ENCODE data around the gene CALN1. TPM values are rescaled to one million over a fixed set of nuclear protein-coding genes. Genes with fewer than 3 reads are reported as not detected.

The CALN1 gene
- polyA plus RNA-seq, 1 donor from 2014 or later: 7.8 TPM

GRCh38 chr7:72032934-72033333, 379.2 kb downstream of the CALN1 start:
- H3K9ac ChIP-seq (ENCODE audit: low read length): no peak overlapping the region
- H3K9me3 ChIP-seq (ENCODE audit: low read length): no peaks in the 10 kb centered on the region
- no peak overlapping the region for H3K27ac ChIP-seq (ENCODE audit: low read length)
- TF ChIP-seq MXI1 (conservative IDR thresholded peaks at IDR 0.05; ENCODE audit: poor library complexity, severe bottlenecking) (no peak), POLR2AphosphoS5 (IDR thresholded peaks at IDR 0.05) (no peak), RAD21 (conservative IDR thresholded peaks at IDR 0.05) (no peak), CTCF (IDR thresholded peaks at IDR 0.05; ENCODE audit: poor library complexity, severe bottlenecking) (no peak), SMC3 (conservative IDR thresholded peaks at IDR 0.05; ENCODE audit: poor library complexity) (no peak), EP300 (conservative IDR thresholded peaks at IDR 0.05; ENCODE audit: poor library complexity, severe bottlenecking) (no peak), TAF1 (IDR thresholded peaks at IDR 0.05; ENCODE audit: low read depth) (no peak), EZH2 (IDR thresholded peaks at IDR 0.05; ENCODE audit: borderline replicate concordance, insufficient read depth, low read length, poor library complexity, severe bottlenecking) (no peak)
- TF ChIP-seq, protein P1, sequence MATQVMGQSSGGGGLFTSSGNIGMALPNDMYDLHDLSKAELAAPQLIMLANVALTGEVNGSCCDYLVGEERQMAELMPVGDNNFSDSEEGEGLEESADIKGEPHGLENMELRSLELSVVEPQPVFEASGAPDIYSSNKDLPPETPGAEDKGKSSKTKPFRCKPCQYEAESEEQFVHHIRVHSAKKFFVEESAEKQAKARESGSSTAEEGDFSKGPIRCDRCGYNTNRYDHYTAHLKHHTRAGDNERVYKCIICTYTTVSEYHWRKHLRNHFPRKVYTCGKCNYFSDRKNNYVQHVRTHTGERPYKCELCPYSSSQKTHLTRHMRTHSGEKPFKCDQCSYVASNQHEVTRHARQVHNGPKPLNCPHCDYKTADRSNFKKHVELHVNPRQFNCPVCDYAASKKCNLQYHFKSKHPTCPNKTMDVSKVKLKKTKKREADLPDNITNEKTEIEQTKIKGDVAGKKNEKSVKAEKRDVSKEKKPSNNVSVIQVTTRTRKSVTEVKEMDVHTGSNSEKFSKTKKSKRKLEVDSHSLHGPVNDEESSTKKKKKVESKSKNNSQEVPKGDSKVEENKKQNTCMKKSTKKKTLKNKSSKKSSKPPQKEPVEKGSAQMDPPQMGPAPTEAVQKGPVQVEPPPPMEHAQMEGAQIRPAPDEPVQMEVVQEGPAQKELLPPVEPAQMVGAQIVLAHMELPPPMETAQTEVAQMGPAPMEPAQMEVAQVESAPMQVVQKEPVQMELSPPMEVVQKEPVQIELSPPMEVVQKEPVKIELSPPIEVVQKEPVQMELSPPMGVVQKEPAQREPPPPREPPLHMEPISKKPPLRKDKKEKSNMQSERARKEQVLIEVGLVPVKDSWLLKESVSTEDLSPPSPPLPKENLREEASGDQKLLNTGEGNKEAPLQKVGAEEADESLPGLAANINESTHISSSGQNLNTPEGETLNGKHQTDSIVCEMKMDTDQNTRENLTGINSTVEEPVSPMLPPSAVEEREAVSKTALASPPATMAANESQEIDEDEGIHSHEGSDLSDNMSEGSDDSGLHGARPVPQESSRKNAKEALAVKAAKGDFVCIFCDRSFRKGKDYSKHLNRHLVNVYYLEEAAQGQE (IDR thresholded peaks at IDR 0.05; ENCODE audit: borderline replicate concordance): no peak
- no peaks in the 10 kb centered on the region for H3K27me3 ChIP-seq (ENCODE audit: insufficient read depth, low read depth, low read length)
- H3K79me2 ChIP-seq (replicated peaks; ENCODE audit: insufficient read depth, low read length): no peaks in the 10 kb centered on the region
- H3F3A ChIP-seq (ENCODE audit: insufficient read depth, low read length, poor library complexity, severe bottlenecking): no peaks in the 10 kb centered on the region
- H3K4me3 ChIP-seq (ENCODE audit: low read length): no peak overlapping the region
- H3K36me3 ChIP-seq (ENCODE audit: insufficient read depth, low read length): no peaks in the 10 kb centered on the region
- H4K20me1 ChIP-seq (ENCODE audit: insufficient read depth): no peaks in the 10 kb centered on the region
- no peak overlapping the region for H3K4me2 ChIP-seq (ENCODE audit: low read length)
- H3K9me2 ChIP-seq (ENCODE audit: insufficient read depth, low read length): no peaks in the 10 kb centered on the region
- no peak overlapping the region for H2AFZ ChIP-seq (ENCODE audit: low read depth, low read length)

GRCh38 chr7:72030994-72031667, 381.0 kb downstream of the CALN1 start:
- TF ChIP-seq, protein P1 (IDR thresholded peaks at IDR 0.05; ENCODE audit: borderline replicate concordance): no peak
- TF ChIP-seq CTCF (IDR thresholded peaks at IDR 0.05; ENCODE audit: poor library complexity, severe bottlenecking) (no peak), EP300 (conservative IDR thresholded peaks at IDR 0.05; ENCODE audit: poor library complexity, severe bottlenecking) (no peak), SMC3 (conservative IDR thresholded peaks at IDR 0.05; ENCODE audit: poor library complexity) (no peak), RAD21 (conservative IDR thresholded peaks at IDR 0.05) (no peak), POLR2AphosphoS5 (IDR thresholded peaks at IDR 0.05) (no peak), TAF1 (IDR thresholded peaks at IDR 0.05; ENCODE audit: low read depth) (no peak), MXI1 (conservative IDR thresholded peaks at IDR 0.05; ENCODE audit: poor library complexity, severe bottlenecking) (no peak), EZH2 (IDR thresholded peaks at IDR 0.05; ENCODE audit: borderline replicate concordance, insufficient read depth, low read length, poor library complexity, severe bottlenecking) (no peak)
- H3K9me2 ChIP-seq (ENCODE audit: insufficient read depth, low read length): no peaks in the 10 kb centered on the region
- H2AFZ ChIP-seq (ENCODE audit: low read depth, low read length): no peak overlapping the region
- no peaks in the 10 kb centered on the region for H3F3A ChIP-seq (ENCODE audit: insufficient read depth, low read length, poor library complexity, severe bottlenecking)
- H3K9me3 ChIP-seq (ENCODE audit: low read length): no peaks in the 10 kb centered on the region
- H3K27ac ChIP-seq (ENCODE audit: low read length): no peak overlapping the region
- no peaks in the 10 kb centered on the region for H4K20me1 ChIP-seq (ENCODE audit: insufficient read depth)
- no peak overlapping the region for H3K9ac ChIP-seq (ENCODE audit: low read length)
- no peaks in the 10 kb centered on the region for H3K36me3 ChIP-seq (ENCODE audit: insufficient read depth, low read length)
- no peaks in the 10 kb centered on the region for H3K27me3 ChIP-seq (ENCODE audit: insufficient read depth, low read depth, low read length)
- no peak overlapping the region for H3K4me3 ChIP-seq (ENCODE audit: low read length)
- no peak overlapping the region for H3K4me2 ChIP-seq (ENCODE audit: low read length)
- H3K79me2 ChIP-seq (replicated peaks; ENCODE audit: insufficient read depth, low read length): no peaks in the 10 kb centered on the region

All from neural cell (in vitro differentiated cells).